D721Med (cell line): ENCODE measurements around the gene GCN1.
"Not testable (repeated sequence)": the region's sequence is repeated elsewhere in the genome, so short reads cannot be mapped to it uniquely, and the experiment has no call there.

ENCODE experiments used
- DNase-seq: peaks from one replicate; pipeline ENCODE4 v3.0.0; 2011; ENCODE audit warnings: low spot score; ENCODE audit not compliant: insufficient read length
- FAIRE-seq: peaks from 2 replicates; lab custom pipeline; 2011; peaks lifted over from hg19 to GRCh38; lab: Jason Lieb, UNC
- CTCF ChIP-seq: IDR thresholded peaks from 2 replicates; pipeline ENCODE4 v1.5.1; 2012; ENCODE audit warnings: mild to moderate bottlenecking, control low read depth; ENCODE audit not compliant: insufficient read depth; ENCODE audit errors: missing control alignments

Gene GCN1

GRCh38 chr12:120239776-120240494 lies 45.4 kb upstream of the GCN1 start:
- TF ChIP-seq CTCF, result no peak
- FAIRE-seq (no peak), DNase-seq (no peak)

GRCh38 chr12:120238839-120239445 lies 44.4 kb upstream of the GCN1 start:
- no peak for TF ChIP-seq CTCF
- no peak for FAIRE-seq

GRCh38 chr12:120238217-120238616 lies 43.7 kb upstream of the GCN1 start:
- DNase-seq, result no peak
- FAIRE-seq, result no peak
- TF ChIP-seq CTCF, result no peak

More at GRCh38 chr12:120238839-120239445, 44.4 kb upstream of the GCN1 start:
- no peak for DNase-seq

- DNase-seq, result no peak
- no peak for FAIRE-seq
- no peak for TF ChIP-seq CTCF
Observed at GRCh38 chr12:120237360-120238171, 43.1 kb upstream of the GCN1 start.

GRCh38 chr12:120236809-120237208 lies 42.3 kb upstream of the GCN1 start:
- FAIRE-seq, DNase-seq: not testable (repeated sequence)

GRCh38 chr12:120235369-120236323 lies 41.1 kb upstream of the GCN1 start:
- TF ChIP-seq CTCF, result peak; percentile 13
- FAIRE-seq (no peak), DNase-seq (no peak)
